Loucy (cell line): ENCODE data around the gene UBQLN3.

Source experiments
- H2AFZ ChIP-seq: fragments of 200-600 bp; sonication (generic); 2 replicates; pipeline ENCODE4 v1.6.0; 2016; ENCODE audit warnings: antibody characterized with exemption, mild to moderate bottlenecking, low read length, moderate library complexity
- H3F3A ChIP-seq: fragments of 200-600 bp; 2 replicates; pipeline ENCODE4 v1.6.0; 2016; ENCODE audit warnings: antibody characterized with exemption, low read depth, mild to moderate bottlenecking
- H3K27me3 ChIP-seq: fragments of 200-600 bp; sonication (generic); 2 replicates; pipeline ENCODE4 v1.6.1; 2014; ENCODE audit warnings: low read length, mild to moderate bottlenecking; ENCODE audit not compliant: insufficient read depth, poor library complexity, severe bottlenecking
- H3K36me3 ChIP-seq: fragments of 200-600 bp; sonication (generic); 2 replicates; pipeline ENCODE4 v1.6.1; 2016; ENCODE audit warnings: low read length; ENCODE audit not compliant: insufficient read depth
- H3K4me1 ChIP-seq: fragments of 200-600 bp; sonication (generic); 2 replicates; pipeline ENCODE4 v1.5.1; 2014; ENCODE audit warnings: low read length, mild to moderate bottlenecking; ENCODE audit not compliant: insufficient read depth, poor library complexity, severe bottlenecking
- H3K4me2 ChIP-seq: fragments of 200-600 bp; sonication (generic); 2 replicates; pipeline ENCODE4 v1.6.0; 2014; ENCODE audit warnings: antibody characterized with exemption, low read length, low read depth, mild to moderate bottlenecking; ENCODE audit not compliant: poor library complexity, severe bottlenecking
- H3K4me3 ChIP-seq: fragments of 200-600 bp; sonication (generic); 2 replicates; pipeline ENCODE4 v1.5.1; 2014; ENCODE audit warnings: low read length, mild to moderate bottlenecking, mixed read lengths; ENCODE audit not compliant: poor library complexity, severe bottlenecking
- H3K79me2 ChIP-seq: fragments of 200-600 bp; sonication (generic); 2 replicates; pipeline ENCODE4 v1.6.1; 2014; ENCODE audit warnings: low read length; ENCODE audit not compliant: insufficient read depth
- H3K9ac ChIP-seq: fragments of 200-600 bp; sonication (generic); 2 replicates; pipeline ENCODE4 v1.6.0; 2014; ENCODE audit warnings: mild to moderate bottlenecking, low read depth, low read length, moderate library complexity; ENCODE audit not compliant: poor library complexity, severe bottlenecking
- H3K9me2 ChIP-seq: fragments of 200-600 bp; sonication (generic); replicated peaks from 2 replicates; pipeline ENCODE4 v1.6.1; 2016; ENCODE audit warnings: low read depth, low read length, mixed read lengths
- H3K9me3 ChIP-seq: fragments of 200-600 bp; sonication (generic); 2 replicates; pipeline ENCODE4 v1.6.1; 2014; ENCODE audit warnings: mild to moderate bottlenecking, antibody characterized with exemption, low read length, low read depth; ENCODE audit not compliant: insufficient read depth
- H4K20me1 ChIP-seq: fragments of 200-600 bp; sonication (generic); 2 replicates; pipeline ENCODE4 v1.6.0; 2014; ENCODE audit warnings: antibody characterized with exemption, low read length, mild to moderate bottlenecking; ENCODE audit not compliant: insufficient read depth, poor library complexity, severe bottlenecking
- CTCF ChIP-seq: fragments of 200-600 bp; sonication (generic); conservative IDR thresholded peaks from 2 replicates; pipeline ENCODE4 v1.5.1; 2014; ENCODE audit warnings: mild to moderate bottlenecking, antibody characterized with exemption, low read length
- EZH2phosphoT487 ChIP-seq: fragments of 200-600 bp; IDR thresholded peaks from 2 replicates; pipeline ENCODE4 v1.6.1; 2018; ENCODE audit warnings: antibody characterized with exemption, mild to moderate bottlenecking, moderate library complexity, borderline replicate concordance

The UBQLN3 gene

GRCh38 chr11:5507177-5507932 is 2.4 kb downstream of the UBQLN3 start:
- TF ChIP-seq EZH2phosphoT487 = no peak
- TF ChIP-seq CTCF = no peak; the same call in 1 of the 2 replicates
- Histone ChIP-seq H3K4me3 (no peak overlapping the region), H3K79me2 (no peaks in the 10 kb centered on the region), H4K20me1 (no peaks in the 10 kb centered on the region), H3K27me3 (no peaks in the 10 kb centered on the region), H2AFZ (no peak overlapping the region), H3K36me3 (no peaks in the 10 kb centered on the region), H3K9me2 (no peaks in the 10 kb centered on the region), H3K4me2 (no peak overlapping the region), H3F3A (no peaks in the 10 kb centered on the region), H3K4me1 (no peaks in the 10 kb centered on the region), H3K9me3 (no peaks in the 10 kb centered on the region), H3K9ac (no peak overlapping the region)

GRCh38 chr11:5505363-5506048 is 4.3 kb downstream of the UBQLN3 start:
- H3K4me2 ChIP-seq = no peak overlapping the region
- no peak overlapping the region for H3K9ac ChIP-seq
- no peak overlapping the region for H2AFZ ChIP-seq
- H3K27me3 ChIP-seq = no peaks in the 10 kb centered on the region
- no peak overlapping the region for H3K4me3 ChIP-seq
- no peaks in the 10 kb centered on the region for H3K9me2 ChIP-seq
- H3K9me3 ChIP-seq = no peaks in the 10 kb centered on the region
- no peaks in the 10 kb centered on the region for H3K4me1 ChIP-seq
- no peaks in the 10 kb centered on the region for H4K20me1 ChIP-seq
- H3K79me2 ChIP-seq = no peaks in the 10 kb centered on the region
- no peaks in the 10 kb centered on the region for H3K36me3 ChIP-seq
- TF ChIP-seq EZH2phosphoT487 = no peak
- TF ChIP-seq CTCF = no peak
- no peaks in the 10 kb centered on the region for H3F3A ChIP-seq

- no peaks in the 10 kb centered on the region for H3K79me2 ChIP-seq
- H3K9me2 ChIP-seq = no peaks in the 10 kb centered on the region
- no peak overlapping the region for H3K4me2 ChIP-seq
- no peaks in the 10 kb centered on the region for H3K4me1 ChIP-seq
- H3K27me3 ChIP-seq = no peaks in the 10 kb centered on the region
- no peaks in the 10 kb centered on the region for H3K9me3 ChIP-seq
- no peaks in the 10 kb centered on the region for H3F3A ChIP-seq
- no peak for TF ChIP-seq EZH2phosphoT487
- no peaks in the 10 kb centered on the region for H3K36me3 ChIP-seq
- no peak overlapping the region for H3K9ac ChIP-seq
- H3K4me3 ChIP-seq = no peak overlapping the region
- H4K20me1 ChIP-seq = no peaks in the 10 kb centered on the region
- H2AFZ ChIP-seq = no peak overlapping the region
These were observed 5.3 kb downstream of the UBQLN3 start for GRCh38 chr11:5504403-5504921.
